RWPE2 (cell line): Measurements from ENCODE around the gene GREB1.

Experiments used
- ATAC-seq: fragments of 200-7000 bp; cut with Tn5 transposase; 3 replicates; pipeline ENCODE4 v1.9.1; 2021; ENCODE audit warnings: low read depth
- DNase-seq: peaks from one replicate; pipeline ENCODE4 v3.0.0-alpha.2; 2020; ENCODE audit warnings: low spot score
- H3K27ac ChIP-seq: fragments of 450-650 bp; 2 replicates; pipeline ENCODE4 v1.5.1; 2017; ENCODE audit warnings: mild to moderate bottlenecking; ENCODE audit not compliant: poor library complexity, severe bottlenecking
- H3K27me3 ChIP-seq: fragments of 250-450 bp; sonication (Bioruptor Pico); 2 replicates; pipeline ENCODE4 v1.5.1; 2021; ENCODE audit warnings: mild to moderate bottlenecking, moderate library complexity; ENCODE audit not compliant: insufficient read depth, poor library complexity, severe bottlenecking
- H3K36me3 ChIP-seq: fragments of 250-450 bp; sonication (Bioruptor Pico); 2 replicates; pipeline ENCODE4 v1.5.1; 2020; ENCODE audit warnings: low read depth, mild to moderate bottlenecking, moderate library complexity
- H3K4me1 ChIP-seq: fragments of 250-450 bp; sonication (Bioruptor Pico); 2 replicates; pipeline ENCODE4 v1.5.1; 2021; ENCODE audit warnings: mild to moderate bottlenecking, moderate library complexity; ENCODE audit not compliant: insufficient read depth, poor library complexity, severe bottlenecking
- H3K4me3 ChIP-seq: fragments of 250-450 bp; sonication (Bioruptor Pico); 2 replicates; pipeline ENCODE4 v1.5.1; 2021; ENCODE audit warnings: mild to moderate bottlenecking, moderate library complexity; ENCODE audit not compliant: severe bottlenecking
- H3K9me3 ChIP-seq: fragments of 250-450 bp; sonication (Bioruptor Pico); 2 replicates; pipeline ENCODE4 v1.5.1; 2021; ENCODE audit warnings: mild to moderate bottlenecking, moderate library complexity; ENCODE audit not compliant: severe bottlenecking
- TF ChIP-seq, protein P1 (sequence below): fragments of 450-650 bp; IDR thresholded peaks from one replicate; pipeline ENCODE4 v1.5.1; 2017; ENCODE audit warnings: mild to moderate bottlenecking, moderate library complexity; ENCODE audit not compliant: poor library complexity, severe bottlenecking

GREB1 gene

DNA sequence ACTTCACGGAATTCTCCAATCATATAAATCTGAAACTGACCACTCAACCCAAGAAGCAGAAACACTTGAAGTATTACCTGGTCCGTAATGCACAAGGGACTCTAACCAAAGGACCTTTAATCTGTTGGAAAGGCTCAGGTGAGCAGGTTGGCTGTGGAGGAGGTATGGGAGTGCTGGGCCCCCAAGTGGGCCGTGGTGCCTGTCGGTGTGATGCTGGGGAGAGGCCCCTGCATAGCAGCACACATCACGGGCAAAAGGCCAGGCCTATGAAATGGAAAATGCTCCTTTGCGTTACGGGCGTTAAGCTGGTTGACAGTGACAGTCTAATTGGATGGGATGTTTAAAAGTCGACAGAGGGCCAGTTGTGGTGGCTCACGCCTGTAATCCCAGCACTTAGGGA lies 42.6 kb downstream of the GREB1 start:
- DNase-seq, result no peak
- Histone ChIP-seq H3K4me1 (no peaks in the 10 kb centered on the region), H3K36me3 (no peaks in the 10 kb centered on the region), H3K4me3 (no peak overlapping the region), H3K27me3 (no peaks in the 10 kb centered on the region), H3K27ac (no peak overlapping the region), H3K9me3 (no peaks in the 10 kb centered on the region)
- no peak for ATAC-seq
- TF ChIP-seq, protein P1, sequence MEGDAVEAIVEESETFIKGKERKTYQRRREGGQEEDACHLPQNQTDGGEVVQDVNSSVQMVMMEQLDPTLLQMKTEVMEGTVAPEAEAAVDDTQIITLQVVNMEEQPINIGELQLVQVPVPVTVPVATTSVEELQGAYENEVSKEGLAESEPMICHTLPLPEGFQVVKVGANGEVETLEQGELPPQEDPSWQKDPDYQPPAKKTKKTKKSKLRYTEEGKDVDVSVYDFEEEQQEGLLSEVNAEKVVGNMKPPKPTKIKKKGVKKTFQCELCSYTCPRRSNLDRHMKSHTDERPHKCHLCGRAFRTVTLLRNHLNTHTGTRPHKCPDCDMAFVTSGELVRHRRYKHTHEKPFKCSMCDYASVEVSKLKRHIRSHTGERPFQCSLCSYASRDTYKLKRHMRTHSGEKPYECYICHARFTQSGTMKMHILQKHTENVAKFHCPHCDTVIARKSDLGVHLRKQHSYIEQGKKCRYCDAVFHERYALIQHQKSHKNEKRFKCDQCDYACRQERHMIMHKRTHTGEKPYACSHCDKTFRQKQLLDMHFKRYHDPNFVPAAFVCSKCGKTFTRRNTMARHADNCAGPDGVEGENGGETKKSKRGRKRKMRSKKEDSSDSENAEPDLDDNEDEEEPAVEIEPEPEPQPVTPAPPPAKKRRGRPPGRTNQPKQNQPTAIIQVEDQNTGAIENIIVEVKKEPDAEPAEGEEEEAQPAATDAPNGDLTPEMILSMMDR, result no peak

DNA sequence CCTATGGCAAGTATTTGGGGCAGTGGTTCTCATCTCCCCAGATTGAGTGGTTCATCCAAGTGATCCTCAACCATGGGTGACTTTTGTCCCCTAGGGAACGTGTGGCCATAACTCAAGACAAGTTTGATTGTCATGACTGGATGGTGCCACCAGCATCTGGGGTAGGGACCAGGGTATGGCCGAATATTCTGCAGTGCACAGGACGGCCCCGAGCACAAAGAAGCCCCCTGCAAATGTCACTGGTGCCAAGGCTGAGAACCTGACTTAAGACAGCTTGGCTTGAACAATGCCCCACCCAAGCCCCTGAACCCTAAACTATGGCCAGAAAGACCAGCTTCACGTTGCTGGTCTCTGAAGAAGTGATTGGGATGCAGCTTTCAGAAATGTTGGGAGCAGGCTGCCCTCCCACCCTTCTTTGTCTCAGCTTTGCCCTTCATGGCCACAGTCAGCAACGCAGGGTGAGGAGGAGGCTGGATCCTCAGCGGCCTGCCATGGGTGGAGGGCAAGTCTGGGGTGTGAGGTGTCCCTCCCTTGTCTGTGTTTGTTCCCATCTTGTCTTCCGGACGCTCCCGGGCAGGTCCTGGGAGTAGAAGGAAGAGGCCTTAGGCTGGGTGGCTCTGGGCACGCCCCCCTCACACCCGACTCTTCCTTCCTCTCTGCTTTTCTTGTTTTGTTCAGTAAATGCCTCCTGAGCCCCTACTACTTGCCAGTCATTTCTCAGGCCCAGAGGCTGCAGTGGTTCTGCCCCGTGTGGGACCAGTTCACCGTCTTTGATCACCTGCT lies 43.4 kb downstream of the GREB1 start:
- DNase-seq (no peak), ATAC-seq (no peak)
- Histone ChIP-seq H3K4me1 (no peaks in the 10 kb centered on the region), H3K9me3 (no peaks in the 10 kb centered on the region), H3K27ac (no peak overlapping the region), H3K36me3 (no peaks in the 10 kb centered on the region), H3K4me3 (no peak overlapping the region), H3K27me3 (no peaks in the 10 kb centered on the region)
- TF ChIP-seq, protein P1, result no peak

DNA sequence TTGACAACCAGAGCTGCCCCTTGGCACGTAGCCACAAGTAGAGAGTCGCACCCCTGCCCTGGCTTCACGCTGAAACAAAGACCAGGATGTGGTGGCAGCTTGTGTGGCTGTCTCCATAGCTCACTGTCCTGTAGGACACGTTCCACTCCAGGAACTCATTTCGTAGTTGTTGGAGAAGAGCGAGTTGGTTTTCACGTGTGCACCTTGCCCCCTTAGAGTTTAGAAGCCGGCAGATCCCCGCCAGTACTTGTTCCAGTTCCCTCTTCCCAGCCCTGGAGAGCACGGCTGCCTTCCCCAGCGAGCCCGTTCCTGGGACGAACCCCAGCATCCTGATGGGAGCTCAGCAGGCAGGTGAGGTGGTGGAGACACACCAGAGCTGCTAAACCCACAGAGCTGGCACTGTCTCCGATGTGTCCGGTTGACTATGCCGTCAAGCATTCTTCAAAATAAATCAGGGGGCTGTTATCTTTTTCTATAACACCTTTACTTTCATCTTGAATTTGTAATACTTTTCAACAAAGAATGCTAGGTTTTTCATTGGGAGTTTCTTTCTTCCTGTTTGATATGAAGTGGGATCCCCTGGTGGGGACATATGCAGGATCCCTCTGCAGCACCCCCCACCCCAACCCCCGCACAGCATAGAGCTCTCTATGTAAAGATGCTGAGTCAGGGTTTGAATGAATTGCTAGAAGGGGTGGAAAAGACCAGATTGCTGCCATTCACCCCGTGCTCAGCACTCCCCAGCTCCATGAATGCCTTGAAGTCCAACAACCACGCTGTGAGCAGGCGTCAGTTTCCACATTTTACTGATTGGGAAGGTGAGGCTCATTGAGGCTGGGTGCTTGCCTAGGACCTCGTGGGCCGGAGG lies 44.5 kb downstream of the GREB1 start:
- Histone ChIP-seq H3K27me3 (no peaks in the 10 kb centered on the region), H3K4me3 (no peak overlapping the region), H3K4me1 (no peaks in the 10 kb centered on the region), H3K36me3 (no peaks in the 10 kb centered on the region), H3K27ac (no peak overlapping the region), H3K9me3 (no peaks in the 10 kb centered on the region)
- TF ChIP-seq, protein P1, result no peak
- ATAC-seq (no peak), DNase-seq (no peak)

DNA sequence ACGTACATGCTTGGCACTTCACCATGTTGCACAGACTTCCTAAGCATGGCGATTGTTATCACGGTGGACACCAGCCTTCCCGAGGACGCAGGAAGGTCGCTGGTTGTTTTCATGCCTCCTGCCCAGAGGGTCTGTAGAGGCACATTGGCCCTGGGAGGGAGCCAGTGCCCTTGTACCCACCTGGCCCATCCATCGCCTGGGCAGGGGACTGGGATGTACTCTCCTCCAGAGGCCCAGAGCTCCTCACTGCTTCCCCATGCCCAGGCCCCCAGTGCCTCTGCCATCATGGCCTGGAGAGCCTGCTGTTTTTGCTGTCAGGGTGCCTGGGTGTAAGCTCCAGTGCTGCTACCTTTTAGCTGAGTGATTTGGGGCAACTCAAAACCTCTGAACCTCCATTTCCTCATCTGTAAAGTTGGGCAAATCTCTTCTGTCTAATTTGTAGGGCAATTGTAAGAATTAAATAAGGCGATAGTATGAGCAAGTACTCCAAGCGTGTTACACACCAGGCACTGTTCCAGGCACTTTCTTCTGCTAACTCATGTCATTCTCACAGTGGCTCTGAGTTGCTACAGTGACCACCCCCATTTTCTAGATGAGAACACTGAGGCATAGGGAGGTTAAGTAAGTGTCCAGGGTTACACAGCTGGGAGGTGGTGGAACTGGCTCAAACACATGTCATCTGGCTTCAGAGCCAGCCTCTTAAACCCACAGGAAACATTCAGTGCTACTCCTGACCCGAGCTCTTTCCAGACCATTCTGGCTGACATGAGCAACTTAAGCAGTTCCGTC lies 45.3 kb downstream of the GREB1 start:
- TF ChIP-seq, protein P1, result no peak
- DNase-seq (no peak), ATAC-seq (no peak)
- Histone ChIP-seq H3K4me3 (no peak overlapping the region), H3K9me3 (no peaks in the 10 kb centered on the region), H3K27me3 (no peaks in the 10 kb centered on the region), H3K27ac (no peak overlapping the region), H3K4me1 (no peaks in the 10 kb centered on the region), H3K36me3 (no peaks in the 10 kb centered on the region)
